Tibial artery (tissue), 4 donors: Measurements from ENCODE around the gene SLC9A3.

ENCODE experiments used
- DNase-seq, 2 donors: peaks; one replicate each; pipeline ENCODE4 v3.0.0-alpha.2; 2019
- H3K27ac ChIP-seq, 2 donors: fragments of 200-600 bp; sonication (generic) in 1 of 2; 1 replicate in 1 of 2; 2 replicates in 1 of 2; pipeline ENCODE4 v1.5.1; 2018 to 2019; ENCODE audit warnings: mild to moderate bottlenecking in 1 of 2
- H3K27me3 ChIP-seq, 2 donors: fragments of 200-600 bp; sonication (generic) in 1 of 2; one replicate each; pipeline versions ENCODE4 v1.5.1 to v1.6.0; 2016 to 2019
- H3K36me3 ChIP-seq, 3 donors: fragments of 200-600 bp; sonication (generic) in 2 of 3; one replicate each; pipeline ENCODE4 v1.5.1; 2016 to 2019; ENCODE audit warnings: mild to moderate bottlenecking in 2 of 3
- H3K4me1 ChIP-seq, 4 donors: fragments of 200-600 bp; sonication (generic) in 2 of 4; 1 replicate in 3 of 4; 2 replicates in 1 of 4; pipeline ENCODE4 v1.5.1; 2016 to 2019
- H3K4me3 ChIP-seq, 2 donors: fragments of 200-600 bp; sonication (generic) in 1 of 2; 1 replicate in 1 of 2; 2 replicates in 1 of 2; pipeline ENCODE4 v1.5.1; 2018 to 2019; ENCODE audit warnings: mild to moderate bottlenecking in 2 of 2
- H3K9me3 ChIP-seq, 3 donors: fragments of 200-600 bp; sonication (generic) in 1 of 3; one replicate each; pipeline ENCODE4 v1.5.1; 2016 to 2019
- CTCF ChIP-seq, 2 experiments: fragments of 200-600 bp in 1 of 2; fragments of 450-650 bp in 1 of 2; IDR thresholded peaks; one replicate each; pipeline ENCODE4 v1.5.1; 2017 to 2019; ENCODE audit warnings: antibody characterized with exemption in 2 of 2, mild to moderate bottlenecking in 1 of 2, moderate library complexity in 1 of 2
- intact Hi-C: fragments of 100-400 bp; cut with DNase I; formaldehyde crosslinking; loops from one replicate; pipeline ENCODE4 v1.15.0; 2023; ENCODE audit warnings: low total_unique reads

The SLC9A3 gene

DNA sequence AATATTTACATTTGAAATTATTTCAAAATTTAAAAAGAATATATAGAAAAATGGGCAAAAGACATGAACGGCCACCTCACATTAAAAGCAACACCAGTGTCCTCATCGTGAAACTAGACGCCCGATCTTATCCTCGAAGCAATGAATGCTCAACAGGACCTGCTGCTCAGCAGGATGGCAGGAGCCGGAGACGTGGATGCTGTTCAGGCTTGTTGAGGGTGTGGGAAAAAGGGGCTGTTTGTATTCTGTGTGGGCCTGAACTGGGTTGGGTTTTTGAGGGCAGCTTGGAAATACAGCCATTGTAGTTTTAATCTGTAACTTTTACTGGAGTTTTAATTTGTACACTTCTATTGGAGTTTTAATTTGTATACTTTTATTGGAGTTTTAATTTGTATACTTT is 60.9 kb downstream of the SLC9A3 start:
- intact Hi-C loops = no loop called here
- H3K27ac ChIP-seq = no peak overlapping the region

DNA sequence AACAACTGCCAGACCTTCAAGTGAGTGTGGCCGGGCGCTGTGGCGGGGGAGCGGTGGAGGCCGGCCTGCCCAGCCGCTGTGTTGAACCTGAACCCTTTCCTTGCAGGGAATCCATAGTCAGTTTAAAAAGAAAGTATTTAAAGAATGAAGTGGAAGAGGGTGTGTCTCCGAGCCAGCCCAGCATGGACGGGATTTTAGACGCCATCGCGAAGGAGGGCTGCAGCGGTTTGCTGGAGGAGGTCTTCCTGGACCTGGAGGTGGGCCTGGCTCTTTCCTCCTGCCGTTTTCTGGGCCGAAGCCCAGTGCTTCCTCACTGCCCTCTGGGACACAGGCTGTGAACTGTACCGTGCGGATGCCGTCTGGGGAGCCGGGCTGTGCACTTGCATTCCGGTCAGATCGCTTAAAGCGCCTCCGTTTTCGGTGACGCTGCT is 62.2 kb downstream of the SLC9A3 start:
- no peak overlapping the region for H3K4me3 ChIP-seq
- H3K4me1 ChIP-seq = no peaks in the 10 kb centered on the region
- peak in 1 of 2 donors; percentile 5 for DNase-seq
- no peaks in the 10 kb centered on the region for H3K9me3 ChIP-seq
- no peaks in the 10 kb centered on the region for H3K27me3 ChIP-seq
- H3K27ac ChIP-seq = no peak overlapping the region
- no peak for TF ChIP-seq CTCF (IDR thresholded peaks at IDR 0.05)
- peaks cover 67 to 95% (median 76%) of the 10 kb centered on the region in 3 donors for H3K36me3 ChIP-seq
- intact Hi-C loops = no loop called here

More for the DNA sequence above, 60.9 kb downstream of the SLC9A3 start:
- peaks cover 54 to 88% (median 66%) of the 10 kb centered on the region in 3 donors for H3K36me3 ChIP-seq
- H3K4me3 ChIP-seq = no peak overlapping the region
- no peaks in the 10 kb centered on the region for H3K4me1 ChIP-seq
- H3K9me3 ChIP-seq = no peaks in the 10 kb centered on the region
- DNase-seq = no peak
- no peaks in the 10 kb centered on the region for H3K27me3 ChIP-seq
- no peak for TF ChIP-seq CTCF (IDR thresholded peaks at IDR 0.05)

DNA sequence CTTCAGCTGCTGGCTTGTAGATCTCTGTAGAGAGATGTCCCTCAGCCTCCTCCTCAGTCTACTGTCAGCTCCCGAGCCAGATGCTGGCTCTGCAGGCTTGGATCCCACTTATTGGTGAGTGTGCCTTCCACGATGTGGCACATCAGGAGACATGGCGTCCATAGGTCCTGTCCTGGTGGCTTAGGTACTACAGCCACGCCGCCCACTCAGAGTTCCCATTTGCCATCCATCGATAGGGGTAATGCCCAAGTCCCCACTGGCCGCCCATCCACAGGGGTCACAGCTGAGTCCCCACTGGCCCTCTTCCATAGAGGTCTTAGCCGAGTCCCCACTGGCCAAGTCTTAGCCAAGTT is 64.0 kb downstream of the SLC9A3 start:
- Histone ChIP-seq H3K9me3 (no peaks in the 10 kb centered on the region), H3K4me1 (no peaks in the 10 kb centered on the region), H3K27me3 (no peaks in the 10 kb centered on the region), H3K27ac (no peak overlapping the region), H3K4me3 (no peak overlapping the region), H3K36me3 (peaks cover 65 to 95% (median 77%) of the 10 kb centered on the region in 3 donors)
- no peak for TF ChIP-seq CTCF (IDR thresholded peaks at IDR 0.05)
- intact Hi-C loops = no loop called here
- peak; percentile 4 to 57 for DNase-seq

DNA sequence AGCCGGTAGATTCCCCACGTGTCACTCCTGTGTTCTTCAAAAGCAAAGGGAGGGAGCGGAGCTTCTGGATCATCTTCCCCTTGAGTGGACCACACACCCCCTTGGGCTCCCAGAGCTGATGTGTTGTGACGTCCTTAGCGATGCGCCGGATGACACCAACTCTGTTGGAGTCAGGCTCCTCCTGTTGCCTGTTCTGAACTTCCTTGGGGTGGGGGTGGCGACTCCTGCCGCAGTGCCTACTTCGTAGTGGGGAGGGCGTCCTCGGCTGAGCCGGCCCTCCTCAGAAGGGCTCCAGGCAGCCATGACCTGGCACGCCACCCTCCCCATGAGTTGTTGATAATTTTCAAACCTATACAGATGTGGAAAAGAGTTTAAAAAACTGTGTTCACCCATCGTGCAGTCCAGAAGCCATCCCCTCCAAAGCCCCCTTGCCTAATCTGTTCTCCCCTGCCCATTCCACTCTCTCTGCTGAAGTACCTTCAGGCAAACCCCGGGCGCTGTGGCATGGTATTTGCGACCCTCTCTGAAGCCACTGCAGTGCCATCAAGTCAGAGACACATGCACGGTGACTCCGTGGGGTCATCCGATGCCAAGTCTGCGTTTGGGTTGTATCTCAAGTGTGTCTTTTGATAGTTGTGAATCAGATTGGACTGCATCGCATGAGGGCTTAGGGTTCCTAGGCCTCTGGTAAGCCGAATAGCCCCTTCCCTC is 64.5 kb downstream of the SLC9A3 start:
- no peaks in the 10 kb centered on the region for H3K4me1 ChIP-seq
- H3K9me3 ChIP-seq = no peaks in the 10 kb centered on the region
- DNase-seq = peak; percentile 8 to 27
- H3K36me3 ChIP-seq = peaks cover 66 to 95% (median 76%) of the 10 kb centered on the region in 3 donors
- TF ChIP-seq CTCF (IDR thresholded peaks at IDR 0.05) = no peak
- no peaks in the 10 kb centered on the region for H3K27me3 ChIP-seq
- intact Hi-C loops = no loop called here
- H3K4me3 ChIP-seq = no peak overlapping the region
- no peak overlapping the region for H3K27ac ChIP-seq

GRCh38 chr5:458547-459353 is 65.5 kb downstream of the SLC9A3 start:
- no peak overlapping the region for H3K4me3 ChIP-seq
- no peaks in the 10 kb centered on the region for H3K27me3 ChIP-seq
- H3K4me1 ChIP-seq = no peaks in the 10 kb centered on the region
- H3K9me3 ChIP-seq = no peaks in the 10 kb centered on the region
- TF ChIP-seq CTCF (IDR thresholded peaks at IDR 0.05) = no peak
- H3K27ac ChIP-seq = no peak overlapping the region
- intact Hi-C loops = no loop called here
- peak; percentile 20 to 65 for DNase-seq
- peaks cover 71 to 95% (median 74%) of the 10 kb centered on the region in 3 donors for H3K36me3 ChIP-seq
